CD4-positive, alpha-beta T cell treated with Interleukin-17A for 1 hour (primary cell): ENCODE measurements around the gene TEP1.
"Not testable (repeated sequence)": the region's sequence is repeated elsewhere in the genome, so short reads cannot be mapped to it uniquely, and the experiment has no call there.

Source experiments
- DNase-seq: peaks from one replicate; pipeline ENCODE4 v3.0.0-alpha.2; 2020

The TEP1 gene

DNA sequence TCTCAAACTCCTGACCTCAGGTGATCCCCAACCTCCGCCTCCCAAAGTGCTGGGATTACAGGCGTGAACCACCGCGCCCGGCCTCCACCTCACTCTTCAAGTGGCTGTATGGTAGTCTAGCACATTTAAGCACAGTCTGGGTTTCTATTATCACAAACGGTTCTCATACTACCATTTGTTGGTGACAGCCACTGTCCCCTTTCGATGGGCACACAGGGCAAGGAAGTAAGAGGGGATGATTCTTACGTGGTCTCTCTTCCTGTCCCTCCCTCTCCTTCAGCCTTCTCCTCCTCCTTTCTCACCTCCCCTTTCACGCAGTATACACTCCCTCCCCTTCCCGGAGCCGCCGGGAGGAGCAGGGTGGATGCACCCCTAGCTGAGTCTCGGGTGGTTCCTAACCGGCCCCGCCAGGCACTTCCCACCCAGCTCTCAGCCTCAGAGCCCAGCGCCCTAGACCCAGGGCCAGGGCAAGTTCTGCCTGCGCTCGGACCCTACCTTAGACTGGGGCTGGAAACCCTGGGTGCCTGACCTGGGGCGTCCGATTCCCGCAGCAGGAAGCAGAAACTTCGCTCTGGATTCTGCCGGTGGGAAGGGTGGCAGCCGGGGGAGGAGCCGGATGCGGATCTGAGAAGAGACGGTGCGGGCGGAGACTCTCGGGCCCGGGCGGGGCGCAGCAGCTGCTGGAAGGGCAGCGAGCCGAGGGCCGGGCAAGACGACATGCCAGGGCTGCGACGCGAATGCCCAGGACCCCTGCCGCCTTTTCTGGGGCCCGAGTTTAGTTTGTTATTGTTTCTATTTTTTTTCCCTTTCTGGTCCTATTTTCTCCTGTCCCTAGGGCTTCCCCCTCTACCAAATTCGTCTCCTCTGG is at the start of gene TEP1:
Gene TEP1 (minus strand): TSS at position 626 of the 868 bp plus-strand sequence. CDS start 5,062 bp downstream, outside the sequence.
- peak; percentile 71 for DNase-seq

DNA sequence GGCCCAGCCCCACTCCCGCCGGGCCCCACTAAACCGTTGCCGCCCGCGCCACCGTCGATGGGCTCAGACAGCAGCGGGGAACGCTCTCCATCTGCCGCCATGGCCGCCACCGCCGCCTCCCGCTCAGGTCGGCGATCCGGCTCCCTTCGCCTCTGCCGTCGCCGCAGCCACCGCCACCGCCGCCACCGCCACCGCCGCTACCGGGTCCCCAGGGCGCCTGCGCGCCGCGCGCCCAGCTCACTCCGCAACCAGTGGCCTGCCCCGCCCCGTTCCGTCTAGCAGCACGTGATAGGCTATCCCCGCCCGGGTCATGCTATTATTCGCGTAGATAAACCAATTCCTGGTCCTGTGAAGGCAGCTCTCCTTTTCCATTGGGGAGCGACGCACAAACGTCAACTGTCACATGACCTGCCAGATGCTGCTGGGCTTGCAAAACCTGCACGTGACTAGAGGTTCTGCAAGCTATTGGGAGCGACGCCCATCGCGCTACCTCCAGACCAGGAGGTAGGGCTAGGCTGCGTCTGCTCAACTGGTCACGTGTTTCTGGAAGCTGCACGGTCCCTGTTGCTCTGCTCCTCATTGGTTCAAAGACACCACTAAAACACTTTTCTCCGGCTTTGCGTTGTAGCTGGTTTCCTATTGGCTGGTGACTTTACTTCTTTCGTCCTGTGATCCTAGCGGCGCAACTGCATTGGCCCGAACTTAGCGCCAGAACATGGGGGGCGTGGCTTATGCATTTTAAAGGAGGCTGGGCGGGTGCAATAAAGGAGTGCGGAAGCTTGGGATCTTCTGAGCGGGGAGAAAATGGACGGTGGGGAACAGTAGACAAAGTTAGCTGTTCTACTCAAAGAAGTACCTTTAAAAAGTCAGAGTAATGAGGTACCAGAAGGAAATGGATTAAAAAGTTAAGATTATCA is 48.2 kb upstream of the TEP1 start, which contains the start of gene PIP4P1:
Gene PIP4P1 (minus strand): TSS at position 210 of the 917 bp plus-strand sequence. CDS start 109 bp downstream, at position 101.
- peak; percentile 100 for DNase-seq

DNA sequence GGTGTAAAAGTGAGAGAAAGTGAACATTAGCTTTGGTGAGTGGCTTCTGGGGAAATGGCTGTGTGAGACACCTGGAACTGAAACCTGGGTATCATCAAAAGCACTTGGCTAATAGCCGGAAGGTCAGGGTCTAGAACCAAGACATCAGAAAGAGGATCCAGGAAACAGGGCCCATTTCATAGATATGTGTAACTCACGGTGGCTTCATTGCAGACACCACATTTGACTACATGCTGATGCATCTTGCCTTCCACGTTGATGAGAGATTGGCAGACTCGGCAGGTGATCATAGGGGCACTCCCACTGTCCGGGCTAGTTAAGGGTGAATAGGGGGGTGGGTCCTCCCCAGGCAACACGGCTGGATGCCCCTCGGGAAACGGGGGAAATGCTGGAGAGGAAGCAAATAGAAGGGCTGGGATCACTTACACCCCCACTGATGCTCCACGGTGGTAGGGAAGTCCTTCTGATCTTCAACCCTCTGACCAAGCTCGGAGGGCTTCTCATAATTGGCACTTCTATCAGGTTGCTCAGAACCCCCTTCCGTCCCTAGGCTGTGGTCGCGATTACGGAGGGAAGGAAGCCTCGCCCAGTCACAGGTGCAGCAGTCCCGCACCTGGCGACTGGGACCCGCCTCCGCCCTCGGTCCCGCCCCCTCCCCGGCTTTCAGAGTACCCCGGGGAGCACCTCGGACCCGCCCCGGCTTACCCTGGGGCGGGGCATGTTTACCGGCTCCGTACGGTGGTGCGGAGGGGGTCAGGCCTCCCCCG is 47.3 kb upstream of the TEP1 start:
- peak; percentile 79 for DNase-seq

DNA sequence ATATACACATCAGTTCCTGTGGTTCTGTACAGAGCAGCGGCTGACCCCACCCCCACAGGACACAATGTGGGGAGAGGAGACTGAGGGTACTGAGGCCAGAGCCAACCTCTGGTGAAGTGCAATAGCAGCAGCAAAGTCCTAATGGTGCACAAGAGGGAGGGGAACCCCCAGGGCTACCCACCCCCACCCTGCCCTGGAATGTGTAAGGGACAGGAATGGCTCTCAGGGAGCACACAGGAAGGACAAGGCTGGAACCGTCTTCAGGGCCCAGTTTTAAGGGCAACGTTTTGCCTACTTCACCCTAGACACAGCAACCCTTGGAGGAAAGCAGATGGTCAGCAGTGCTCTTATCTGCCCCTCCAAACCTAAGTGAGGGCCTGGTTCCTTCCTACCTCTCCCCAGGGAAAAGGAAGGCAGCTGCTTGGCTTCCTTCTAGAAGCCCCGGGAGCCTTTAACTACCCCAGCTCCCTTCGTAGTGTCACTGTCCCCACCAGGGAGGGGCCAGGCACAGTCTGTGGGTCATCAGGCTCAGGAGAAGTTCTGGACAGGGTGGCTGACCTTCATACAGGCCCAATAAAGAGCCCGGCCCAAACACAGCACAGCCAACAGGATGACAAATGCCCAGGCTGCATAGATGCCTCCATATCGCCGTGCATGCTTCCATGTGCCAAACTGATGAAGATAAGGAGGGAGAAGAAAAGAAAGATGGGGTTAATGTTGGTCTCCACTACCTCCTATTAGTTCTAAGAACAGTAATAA is 44.9 kb upstream of the TEP1 start:
- DNase-seq, result no peak

DNA sequence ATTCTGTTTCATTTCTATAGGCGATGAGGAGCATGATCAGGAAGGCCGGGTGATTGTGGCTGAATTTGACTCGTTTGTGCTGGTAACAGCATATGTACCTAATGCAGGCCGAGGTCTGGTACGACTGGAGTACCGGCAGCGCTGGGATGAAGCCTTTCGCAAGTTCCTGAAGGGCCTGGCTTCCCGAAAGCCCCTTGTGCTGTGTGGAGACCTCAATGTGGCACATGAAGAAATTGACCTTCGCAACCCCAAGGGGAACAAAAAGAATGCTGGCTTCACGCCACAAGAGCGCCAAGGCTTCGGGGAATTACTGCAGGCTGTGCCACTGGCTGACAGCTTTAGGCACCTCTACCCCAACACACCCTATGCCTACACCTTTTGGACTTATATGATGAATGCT is 43.7 kb upstream of the TEP1 start:
- DNase-seq, result no peak

DNA sequence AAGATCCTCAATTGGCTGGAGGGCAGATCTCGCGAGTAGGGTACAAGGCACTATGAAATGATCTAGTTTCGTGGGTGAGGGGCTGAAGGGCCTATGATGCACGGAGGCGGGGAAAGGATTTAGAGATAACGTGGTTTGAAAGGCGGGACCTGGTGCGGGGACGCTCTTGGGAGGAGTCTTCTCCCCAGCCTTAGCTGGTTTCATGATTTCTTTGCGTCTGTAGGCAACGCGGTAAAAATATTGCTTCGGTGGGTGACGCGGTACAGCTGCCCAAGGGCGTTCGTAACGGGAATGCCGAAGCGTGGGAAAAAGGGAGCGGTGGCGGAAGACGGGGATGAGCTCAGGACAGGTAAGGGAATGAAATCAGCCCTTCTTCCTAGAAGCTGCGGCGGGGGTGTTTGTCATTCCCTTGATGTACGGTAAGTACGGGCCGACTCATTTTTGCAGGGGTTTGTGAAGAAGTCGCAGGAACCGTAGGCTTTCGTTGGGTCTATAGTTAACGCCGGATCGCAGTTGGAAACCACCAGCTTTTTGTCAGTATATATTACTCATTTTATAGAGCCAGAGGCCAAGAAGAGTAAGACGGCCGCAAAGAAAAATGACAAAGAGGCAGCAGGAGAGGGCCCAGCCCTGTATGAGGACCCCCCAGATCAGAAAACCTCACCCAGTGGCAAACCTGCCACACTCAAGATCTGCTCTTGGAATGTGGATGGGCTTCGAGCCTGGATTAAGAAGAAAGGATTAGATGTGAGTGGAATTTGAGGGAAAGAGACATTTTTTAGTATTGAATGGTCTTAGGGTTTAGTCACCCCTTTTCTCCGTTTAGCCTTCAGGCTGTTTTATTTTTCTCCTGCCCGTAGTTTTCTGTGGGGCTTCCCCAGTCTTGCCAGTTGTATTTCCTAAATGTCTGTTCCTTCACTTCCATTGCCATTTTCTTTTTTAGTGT is 42.3 kb upstream of the TEP1 start:
- no peak for DNase-seq

DNA sequence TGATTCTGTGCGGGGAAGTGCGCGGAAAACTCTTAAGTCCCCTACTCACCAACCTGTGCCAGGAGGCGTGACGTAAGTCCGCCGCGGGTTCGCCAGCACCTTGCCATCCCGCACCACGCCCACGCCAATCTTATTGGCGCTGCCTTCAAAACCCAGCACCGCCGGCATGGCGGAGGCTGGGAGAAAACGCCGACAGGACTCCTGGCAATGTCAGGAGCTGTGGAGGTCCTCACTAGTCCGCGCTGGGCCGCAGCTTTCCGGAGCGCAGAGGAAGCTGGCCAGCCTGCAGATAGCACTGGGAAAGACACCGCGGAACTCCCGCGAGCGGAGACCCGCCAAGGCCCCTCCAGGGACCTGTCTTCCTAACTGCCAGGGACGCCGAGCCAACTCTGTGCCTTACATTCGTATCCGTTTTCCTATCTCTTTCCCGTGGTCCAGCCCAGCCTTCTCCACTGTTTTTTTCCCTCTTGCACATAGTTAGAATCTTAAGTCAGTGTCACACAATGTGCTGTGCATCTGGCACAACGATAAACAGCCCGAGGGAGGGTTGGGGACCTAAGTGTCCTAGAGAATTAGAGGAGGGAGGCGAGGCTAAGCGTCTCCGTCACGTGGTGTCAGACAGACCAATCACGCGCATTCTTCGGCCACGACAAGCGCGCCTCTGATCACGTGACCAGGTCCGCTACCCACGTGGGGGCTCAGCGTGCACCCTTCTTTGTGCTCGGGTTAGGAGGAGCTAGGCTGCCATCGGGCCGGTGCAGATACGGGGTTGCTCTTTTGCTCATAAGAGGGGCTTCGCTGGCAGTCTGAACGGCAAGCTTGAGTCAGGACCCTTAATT is 41.4 kb upstream of the TEP1 start, which contains the start of the genes APEX1 and OSGEP:
Gene APEX1 (plus strand): TSS at position 711 of the 839 bp plus-strand sequence. CDS start 420 bp downstream, outside the sequence.
Gene OSGEP (minus strand): TSS at position 297 of the 839 bp plus-strand sequence. CDS start 129 bp downstream, at position 168.
- DNase-seq, result peak; percentile 99

DNA sequence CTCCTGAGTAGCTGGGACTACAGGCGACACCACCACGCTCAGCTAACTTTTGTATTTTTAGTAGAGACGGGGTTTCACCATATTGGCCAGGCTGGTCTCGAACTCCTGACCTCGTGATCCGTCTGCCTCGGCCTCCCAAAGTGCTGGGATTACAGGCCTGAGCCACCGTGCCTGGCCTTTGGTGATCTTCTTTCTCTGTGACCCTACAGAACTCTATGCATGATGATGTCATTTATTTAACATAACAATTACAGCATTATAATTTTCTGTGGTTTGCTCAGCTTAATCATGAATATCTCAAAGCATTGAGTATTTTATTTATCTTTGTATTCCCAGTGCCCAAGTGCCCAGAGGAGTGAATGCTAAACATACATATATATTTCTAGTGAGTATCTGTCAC is 39.5 kb upstream of the TEP1 start:
- DNase-seq, result not testable (repeated sequence)

DNA sequence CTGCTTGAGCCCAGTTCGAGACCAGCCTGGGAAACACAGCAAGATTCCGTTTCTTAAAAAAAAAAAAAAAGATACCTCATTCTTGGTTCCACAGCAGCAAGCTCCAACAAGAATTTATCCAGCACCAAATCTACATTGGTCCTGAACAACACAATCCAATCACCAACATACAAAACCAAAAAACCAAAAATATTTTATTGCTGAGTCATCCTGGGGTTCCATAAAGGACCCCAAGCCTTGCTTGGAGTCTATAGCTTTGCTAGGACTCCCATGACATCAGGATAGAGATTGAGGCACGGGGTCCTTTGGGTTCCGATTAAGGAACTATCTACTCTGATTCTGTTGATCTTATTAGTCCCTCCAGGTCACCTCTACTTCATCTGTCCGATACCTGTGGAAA is 33.6 kb upstream of the TEP1 start:
- no peak for DNase-seq

DNA sequence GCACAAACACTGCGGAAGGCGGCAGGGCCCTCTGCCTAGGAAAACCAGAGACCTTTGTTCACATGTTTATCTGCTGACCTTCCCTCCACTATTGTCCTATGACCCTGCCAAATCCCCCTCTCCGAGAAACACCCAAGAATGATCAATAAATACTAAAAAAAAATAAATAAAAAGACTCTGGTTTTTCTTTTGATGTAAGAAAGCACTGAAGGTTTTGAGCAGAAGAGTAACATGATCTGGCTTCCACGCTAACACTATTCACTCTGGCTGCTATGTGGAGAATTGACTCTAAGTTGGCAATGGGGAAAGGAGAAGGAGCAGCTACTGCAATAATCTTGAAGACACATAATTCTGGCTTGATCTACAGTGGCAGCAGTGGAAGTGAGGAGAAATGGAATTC is 30.3 kb upstream of the TEP1 start:
- not testable (repeated sequence) for DNase-seq

DNA sequence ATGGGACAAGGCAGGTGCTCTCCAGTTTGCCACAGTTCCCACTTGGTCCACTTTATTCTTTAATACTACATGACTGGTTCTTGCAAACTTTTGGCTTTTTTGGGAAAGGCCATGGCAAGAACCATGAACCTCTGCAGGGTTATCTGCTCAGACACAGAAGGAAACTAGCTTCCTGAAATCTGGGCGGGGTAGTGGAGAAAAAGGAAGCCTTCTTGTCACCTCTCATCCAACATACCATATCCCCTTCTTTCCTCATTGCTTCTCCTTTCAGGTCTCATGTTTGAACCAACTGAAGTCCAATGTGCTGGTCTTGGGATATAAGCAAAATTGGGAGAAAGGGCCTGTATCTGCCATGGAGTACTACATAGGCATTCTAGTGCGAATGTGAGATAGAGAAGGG is 28.2 kb upstream of the TEP1 start:
- no peak for DNase-seq

DNA sequence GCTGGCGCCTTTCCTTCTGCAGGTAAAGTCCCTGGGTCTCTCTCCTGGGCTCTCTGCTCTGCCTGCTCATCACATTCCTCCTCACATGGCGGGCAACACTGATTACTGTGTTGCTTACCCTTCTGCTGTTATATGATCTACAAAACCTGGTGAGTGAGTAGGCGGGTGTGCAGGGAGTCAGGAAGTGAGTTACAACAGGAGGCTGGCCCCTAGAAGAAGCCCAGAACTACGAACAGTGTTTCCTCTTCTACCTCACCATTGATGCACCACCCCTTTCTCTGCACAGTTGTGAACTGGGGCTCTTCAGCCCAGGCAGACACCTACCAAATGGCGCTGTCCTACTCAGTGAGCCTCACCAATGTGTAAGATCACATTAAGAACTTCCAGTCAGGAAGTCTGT is 27.6 kb upstream of the TEP1 start:
- DNase-seq, result no peak

DNA sequence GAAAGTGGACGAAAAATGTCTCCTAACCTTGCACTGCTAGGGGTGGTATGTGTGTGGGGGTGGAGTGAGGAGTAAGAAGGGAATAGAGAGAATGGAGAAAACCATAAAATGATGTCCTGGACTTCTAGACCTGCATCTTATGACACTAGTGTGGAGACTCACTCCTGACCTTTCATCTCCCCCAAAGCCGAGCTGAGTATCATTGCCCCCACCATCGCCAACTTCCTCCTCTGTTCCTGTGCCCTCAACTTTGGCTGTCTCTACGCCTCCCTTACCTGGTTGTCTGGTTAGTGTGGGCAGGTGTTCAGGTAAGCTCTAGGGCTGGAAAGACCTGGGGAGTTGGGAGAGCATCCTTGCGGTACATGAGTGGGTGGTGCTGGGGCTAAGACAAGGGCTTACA is 27.2 kb upstream of the TEP1 start:
- no peak for DNase-seq

DNA sequence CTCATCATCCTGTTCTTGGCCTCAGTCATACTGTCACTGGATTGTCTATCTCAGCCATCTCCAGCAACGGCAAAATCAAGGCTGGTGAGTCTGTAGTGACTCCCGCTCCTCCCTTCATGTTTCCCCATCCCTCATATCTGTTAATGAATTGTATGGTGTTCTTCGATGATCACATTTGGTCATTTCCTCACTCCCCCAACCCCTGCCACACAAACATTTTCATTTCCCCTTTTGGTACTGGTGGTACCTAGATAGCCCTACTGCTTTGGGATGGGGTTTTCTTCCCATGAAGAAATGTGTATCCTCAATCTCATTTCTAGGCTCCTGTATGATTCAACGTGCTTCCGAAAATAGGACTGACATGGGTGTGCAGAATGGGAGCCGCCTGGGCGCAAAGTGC is 25.4 kb upstream of the TEP1 start:
- no peak for DNase-seq

DNA sequence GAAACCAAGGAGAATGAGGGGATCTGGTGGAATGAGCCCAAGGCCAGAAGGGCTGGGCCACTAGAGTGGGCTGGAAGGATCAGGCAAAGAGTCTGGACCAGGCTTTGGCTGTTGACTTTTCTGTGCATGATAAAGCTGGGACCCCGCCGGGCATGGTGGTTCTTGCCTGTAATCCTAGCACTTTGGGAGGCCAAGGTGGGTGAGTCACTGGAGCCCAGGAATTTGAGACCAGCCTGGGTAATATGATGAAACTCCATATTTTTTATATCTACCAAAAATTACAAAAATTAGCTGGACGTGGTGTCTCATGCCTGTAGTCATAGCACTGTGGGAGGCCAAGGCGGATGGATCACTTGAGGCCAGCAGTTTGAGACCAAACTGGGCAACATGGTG is 23.1 kb upstream of the TEP1 start:
- no peak for DNase-seq

DNA sequence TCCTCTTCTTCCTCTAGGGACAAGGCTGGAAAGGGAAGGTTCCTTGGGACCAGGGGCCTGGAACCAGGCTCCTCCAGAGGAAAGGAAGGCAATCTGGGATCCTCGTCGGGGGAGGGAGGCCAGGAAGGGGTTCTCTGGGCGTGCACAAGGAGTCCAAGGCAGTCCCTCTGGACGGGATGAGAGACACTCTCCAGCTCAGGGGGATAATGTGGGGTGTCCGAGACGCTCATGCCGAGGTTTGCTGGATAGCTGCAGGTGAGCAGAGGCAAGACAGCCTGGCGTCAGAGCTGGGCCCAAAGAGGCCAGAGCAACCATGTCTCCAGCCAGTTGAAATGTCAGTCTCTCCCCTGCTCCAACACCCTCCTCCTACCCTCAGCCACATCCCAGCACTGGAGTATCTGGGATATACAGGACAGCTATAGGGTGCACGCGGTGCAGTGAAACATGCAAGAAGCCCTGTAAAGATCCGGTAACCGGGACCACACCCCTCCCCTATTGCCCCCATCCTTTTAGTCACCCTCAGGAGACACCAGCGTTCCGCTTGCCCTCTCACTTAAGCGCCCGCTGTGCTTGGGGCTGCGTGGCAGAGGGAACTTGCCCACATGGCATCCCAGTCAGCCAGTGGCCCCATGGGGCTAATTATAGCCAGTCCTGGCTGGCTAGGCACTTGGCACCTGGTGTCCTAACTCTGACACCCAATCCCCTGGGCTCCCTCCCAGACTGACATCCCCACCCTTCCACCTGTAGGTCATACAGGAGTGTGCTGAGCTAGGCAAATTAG is 22.5 kb upstream of the TEP1 start, which contains the start of gene KLHL33:
Gene KLHL33 (minus strand): TSS at position 585 of the 781 bp plus-strand sequence. CDS start 355 bp downstream, at position 230.
- DNase-seq, result no peak

DNA sequence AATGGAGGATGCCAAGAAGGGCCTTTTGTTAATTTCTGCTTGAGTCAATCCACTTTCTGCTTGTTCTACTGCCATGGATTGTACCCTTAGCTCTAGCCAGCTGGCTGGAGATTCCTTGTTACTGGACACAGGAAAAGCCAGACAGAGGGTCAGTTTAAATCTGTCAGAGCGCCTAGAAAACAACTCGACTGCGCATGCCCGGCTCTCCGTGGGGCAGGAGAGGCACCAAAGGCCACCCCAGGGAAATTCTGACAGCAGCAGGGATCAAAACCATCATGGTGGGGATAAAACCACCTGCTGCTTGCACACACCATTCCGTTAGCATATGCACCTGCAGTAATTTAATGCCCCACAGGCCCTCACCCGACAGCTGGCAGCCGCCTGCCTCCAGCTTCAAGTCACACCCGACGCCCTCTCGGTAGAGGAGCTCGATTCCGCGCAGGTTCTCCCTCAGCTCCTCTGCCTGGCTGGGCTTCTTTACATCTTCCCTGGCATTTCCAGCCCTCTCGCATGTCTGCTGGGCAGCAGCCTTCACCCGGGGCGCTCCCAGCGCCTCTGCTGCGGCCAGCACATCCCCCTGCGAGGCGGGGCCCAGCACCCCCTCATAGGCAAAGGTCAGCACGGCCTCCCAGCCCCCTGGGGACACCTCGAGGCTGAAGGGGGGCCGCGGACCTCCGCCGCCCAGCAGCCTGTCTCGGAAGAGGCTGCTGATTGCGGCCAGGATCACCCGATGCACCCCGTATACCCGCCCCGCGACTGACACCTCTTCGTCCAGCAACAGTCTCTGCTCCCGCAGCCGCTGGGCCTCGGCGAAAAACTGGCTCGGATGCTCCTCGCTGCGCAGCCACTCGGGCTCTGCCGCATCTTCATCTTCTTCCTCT is 21.6 kb upstream of the TEP1 start:
- no peak for DNase-seq
